B cell (primary cell): ENCODE measurements around the gene SMIM41. TPM values are rescaled to one million over a fixed set of nuclear protein-coding genes. Genes with fewer than 3 reads are reported as not detected.

Source experiments
- ATAC-seq: fragments of 200-7000 bp; cut with Tn5 transposase; one replicate; pipeline ENCODE4 v1.10.0; 2021; ENCODE audit warnings: low read depth, mild to moderate bottlenecking, moderate number of reproducible peaks, moderate library complexity
- CTCF ChIA-PET: fragments of 350-600 bp; sonication (Branson Sonifier 250); formaldehyde crosslinking; loops from one replicate; lab custom pipeline; 2021; ENCODE audit warnings: antibody characterized with exemption, inconsistent platforms; lab: Charles Lee
- POLR2A ChIA-PET: fragments of 350-600 bp; sonication (Branson Sonifier 250); formaldehyde crosslinking; loops from one replicate; lab custom pipeline; 2021; ENCODE audit warnings: antibody characterized with exemption; lab: Charles Lee
- DNase-seq: peaks from one replicate; pipeline ENCODE4 v3.0.0; 2013
- H2AFZ ChIP-seq: 2 replicates; pipeline ENCODE4 v1.6.1; 2012; ENCODE audit warnings: mild to moderate bottlenecking, low read depth, low read length; ENCODE audit not compliant: insufficient read depth, poor library complexity, severe bottlenecking
- H3K27ac ChIP-seq, 2 donors: 1 replicate in 1 of 2; 2 replicates in 1 of 2; pipeline ENCODE4 v1.5.1; 2012 to 2013; ENCODE audit warnings: low read length in 2 of 2, mild to moderate bottlenecking in 2 of 2, moderate library complexity in 1 of 2
- H3K27me3 ChIP-seq, 4 experiments: fragments of 200-600 bp in 1 of 4; sonication (generic) in 1 of 4; replicated peaks in 1 of 4; 1 replicate in 2 of 4; 2 replicates in 2 of 4; pipeline versions ENCODE4 v1.6.1 to v1.7.0; 2013 to 2016; ENCODE audit warnings: low read length in 3 of 4, mild to moderate bottlenecking in 2 of 4, mixed read lengths in 1 of 4, moderate library complexity in 1 of 4; ENCODE audit not compliant: insufficient read depth in 4 of 4, control insufficient read depth in 3 of 4; ENCODE audit errors: control extremely low read depth in 1 of 4
- H3K36me3 ChIP-seq, 2 experiments: replicated peaks in 1 of 2; 1 replicate in 1 of 2; 2 replicates in 1 of 2; pipeline versions ENCODE4 v1.6.1 to v1.7.1; 2013; ENCODE audit warnings: low read length in 1 of 2; ENCODE audit not compliant: insufficient read depth in 2 of 2, control insufficient read depth in 1 of 2; ENCODE audit errors: control extremely low read depth in 1 of 2, extremely low read depth in 1 of 2
- H3K4me1 ChIP-seq, 2 donors: fragments of 200-600 bp in 1 of 2; sonication (generic) in 1 of 2; 1 replicate in 1 of 2; 2 replicates in 1 of 2; pipeline versions ENCODE4 v1.5.1 to v1.6.1; 2013 to 2017; ENCODE audit warnings: low read length in 2 of 2; ENCODE audit not compliant: control insufficient read depth in 2 of 2, insufficient read depth in 2 of 2
- H3K4me2 ChIP-seq: replicated peaks from 2 replicates; pipeline ENCODE3; 2012; ENCODE audit warnings: mild to moderate bottlenecking, low read depth, low read length; ENCODE audit not compliant: poor library complexity, severe bottlenecking
- H3K4me3 ChIP-seq, 5 experiments: fragments of 200-600 bp in 1 of 5; sonication (generic) in 1 of 5; 1 replicate in 3 of 5; 2 replicates in 2 of 5; pipeline versions ENCODE4 v1.5.1 to v1.7.0; 2011 to 2016; ENCODE audit warnings: low read length in 4 of 5, mild to moderate bottlenecking in 4 of 5, low read depth in 2 of 5, control low read depth in 1 of 5, moderate library complexity in 1 of 5; ENCODE audit not compliant: insufficient read depth in 1 of 5; ENCODE audit errors: control extremely low read depth in 1 of 5, extremely low read depth in 1 of 5
- H3K79me2 ChIP-seq: fragments of 200-600 bp; sonication (generic); one replicate; pipeline ENCODE4 v1.6.0; 2016; ENCODE audit warnings: low read length; ENCODE audit not compliant: control insufficient read depth, insufficient read depth
- H3K9ac ChIP-seq: fragments of 200-600 bp; sonication (generic); 2 replicates; pipeline ENCODE4 v1.6.1; 2017; ENCODE audit warnings: mild to moderate bottlenecking, low read length, moderate library complexity
- H3K9me3 ChIP-seq, 3 donors: one replicate each; pipeline versions ENCODE4 v1.6.1 to v1.7.1; 2013; ENCODE audit warnings: low read length in 2 of 3; ENCODE audit not compliant: control insufficient read depth in 2 of 3, insufficient read depth in 1 of 3; ENCODE audit errors: control extremely low read depth in 1 of 3
- H4K20me1 ChIP-seq: 2 replicates; pipeline ENCODE4 v1.6.0; 2012; ENCODE audit warnings: mild to moderate bottlenecking, low read length; ENCODE audit not compliant: insufficient read depth, control insufficient read depth, poor library complexity, severe bottlenecking
- H3K27ac Mint-ChIP-seq: one replicate; pipeline ENCODE4 v1.8.0; 2021; ENCODE audit warnings: mixed read lengths
- H3K27me3 Mint-ChIP-seq: one replicate; pipeline ENCODE4 v1.8.0; 2021; ENCODE audit warnings: mixed read lengths
- H3K4me1 Mint-ChIP-seq: one replicate; pipeline ENCODE4 v1.8.0; 2021; ENCODE audit warnings: mixed read lengths
- H3K4me3 Mint-ChIP-seq: one replicate; pipeline ENCODE4 v1.8.0; 2021; ENCODE audit warnings: mixed read lengths
- H3K9me3 Mint-ChIP-seq: one replicate; pipeline ENCODE4 v1.8.0; 2022; ENCODE audit warnings: mixed read lengths; ENCODE audit not compliant: insufficient read depth
- CTCF ChIP-seq: fragments of 200-600 bp; IDR thresholded peaks from one replicate; pipeline ENCODE4 v1.8.0; 2022; ENCODE audit warnings: antibody characterized with exemption, mild to moderate bottlenecking
- EZH2 ChIP-seq: IDR thresholded peaks from 2 replicates; pipeline ENCODE4 v1.6.1; 2012; ENCODE audit warnings: borderline replicate concordance, low read depth, mild to moderate bottlenecking, moderate library complexity, low read length; ENCODE audit not compliant: insufficient read depth, poor library complexity, severe bottlenecking
- WGBS: methylation state at CpG from one replicate; pipeline ENCODE4 v1.1.5; 2013; ENCODE audit warnings: missing lambda C conversion rate; ENCODE audit not compliant: insufficient coverage; 5-methylcytosine and 5-hydroxymethylcytosine counted together
- intact Hi-C: fragments of 100-400 bp; cut with micrococcal nuclease; formaldehyde crosslinking; loops from one replicate; pipeline ENCODE4 v1.10.0; 2022
- polyA plus RNA-seq: library from polyadenylated mRNA; depleted of rRNA; stranded (reverse); fragments of >200 nt; gene quantifications from 2 replicates; pipeline ENCODE4 v1.2.3, GENCODE V29; 2012
- total RNA-seq, 2 donors: library from RNA; stranded (reverse); fragments of 120-200 nt in 1 of 2; gene quantifications; 1 replicate in 1 of 2; 2 replicates in 1 of 2; pipeline versions ENCODE4 v1.2.3 to v1.2.4, GENCODE V29; 2013 to 2022

The SMIM41 gene
- total and polyA plus RNA-seq, 2 donors (not counting 1 experiment from before 2014, with no cell fraction given) = 0.12 TPM; not detected in 1

GRCh38 chr12:52046859-52047258 is 32.6 kb upstream of the SMIM41 start:
- Histone ChIP-seq H3K4me3 (no peak overlapping the region), H3K27me3 (no peaks in the 10 kb centered on the region), H3K4me1 (peaks cover 32 to 50% of the 10 kb centered on the region in 2 donors), H3K9me3 (no peaks in the 10 kb centered on the region), H4K20me1 (peaks cover 5% of the 10 kb centered on the region), H3K27ac (no peak overlapping the region), H3K79me2 (peaks cover 50% of the 10 kb centered on the region), H3K36me3 (no peaks in the 10 kb centered on the region), H2AFZ (no peak overlapping the region), H3K9ac (no peak overlapping the region), H3K4me2 (no peak overlapping the region)
- no peak overlapping the region for H3K4me3 Mint-ChIP-seq
- ChIA-PET POLR2A (interaction anchor here (1.2 kb wide), 1 partner anchor 14 kb away, joined by 4 read pairs; no protein-coding TSS in a partner anchor), CTCF (interaction anchor here (0.7 to 32.6 kb wide), 5 partner anchors 17 to 70 kb away, joined by 3 to 1315 read pairs (median 19); partner anchors contain the start of genes ATG101 and SMIM41)
- WGBS = 100% methylated on average over 3 of the region's 7 CpGs
- H3K27me3 Mint-ChIP-seq = no peaks in the 10 kb centered on the region
- ATAC-seq (no peak), DNase-seq (no peak)
- H3K4me1 Mint-ChIP-seq = peaks cover 43% of the 10 kb centered on the region
- H3K27ac Mint-ChIP-seq = no peak overlapping the region
- TF ChIP-seq CTCF (no peak), EZH2 (no peak)
- intact Hi-C loops = no loop called here
- no peaks in the 10 kb centered on the region for H3K9me3 Mint-ChIP-seq

- POLR2A ChIA-PET = no interaction called here
These were observed 30.2 kb upstream of the SMIM41 start for GRCh38 chr12:52049286-52049685.

More at GRCh38 chr12:52049286-52049685, 30.2 kb upstream of the SMIM41 start:
- H3K4me3 ChIP-seq = no peak overlapping the region
- H3K27ac ChIP-seq = no peak overlapping the region
- no peaks in the 10 kb centered on the region for H3K9me3 Mint-ChIP-seq
- peaks cover 32 to 47% of the 10 kb centered on the region in 2 donors for H3K4me1 ChIP-seq
- H3K79me2 ChIP-seq = peaks cover 30% of the 10 kb centered on the region
- peaks cover 54% of the 10 kb centered on the region for H3K4me1 Mint-ChIP-seq
- H3K36me3 ChIP-seq = peaks cover 0 to under 1% of the 10 kb centered on the region in 2 experiments
- 89% methylated on average over 3 of the region's 4 CpGs for WGBS
- H3K27ac Mint-ChIP-seq = peak overlapping the region; percentile 99
- CTCF ChIA-PET = interaction anchor here (1.4 to 32.6 kb wide), 4 partner anchors 10 to 26 kb away, joined by 5 to 1315 read pairs (median 16); partner anchors contain the start of genes ATG101 and SMIM41
- H3K9ac ChIP-seq = no peak overlapping the region
- H2AFZ ChIP-seq = no peak overlapping the region
- ATAC-seq (no peak), DNase-seq (no peak)
- H3K4me3 Mint-ChIP-seq = peak overlapping the region; percentile 100
- H4K20me1 ChIP-seq = peaks cover 27% of the 10 kb centered on the region
- intact Hi-C loops = no loop called here
- TF ChIP-seq EZH2 = no peak
- no peak for TF ChIP-seq CTCF
- H3K27me3 ChIP-seq = no peaks in the 10 kb centered on the region
- no peaks in the 10 kb centered on the region for H3K27me3 Mint-ChIP-seq
- H3K9me3 ChIP-seq = no peaks in the 10 kb centered on the region
- no peak overlapping the region for H3K4me2 ChIP-seq
